ENCODE results near the gene XRRA1.

XRRA1 gene

GRCh38 chr11:74989260-74989638, 40.4 kb upstream of the XRRA1 start:
- Histone ChIP-seq H3F3A (ENCODE audit: low read depth) (0 out of 2 replicates have a peak, but pooled peaks cover 5% of the 10 kb centered on the region), H3K9ac (ENCODE audit: low read depth, low read length, poor library complexity, severe bottlenecking) (peak overlapping the region; percentile 96), H4K20me1 (ENCODE audit: insufficient read depth, low read length, poor library complexity, severe bottlenecking) (peaks cover 34% of the 10 kb centered on the region), H3K4me1 (ENCODE audit: insufficient read depth, low read length, poor library complexity, severe bottlenecking) (peaks cover 44% of the 10 kb centered on the region), H3K79me2 (ENCODE audit: insufficient read depth, low read length) (peaks cover 53% of the 10 kb centered on the region), H3K9me2 (replicated peaks; ENCODE audit: low read depth, low read length) (no peaks in the 10 kb centered on the region), H3K36me3 (ENCODE audit: insufficient read depth, low read length) (peaks cover 3% of the 10 kb centered on the region; the same call in 1 of the 2 replicates), H3K4me2 (ENCODE audit: low read depth, low read length, poor library complexity, severe bottlenecking) (peak overlapping the region; percentile 88), H3K4me3 (ENCODE audit: low read length, poor library complexity, severe bottlenecking) (peak overlapping the region; percentile 85), H2AFZ (ENCODE audit: low read length) (peak overlapping the region; percentile 89), H3K27me3 (ENCODE audit: insufficient read depth, low read length, poor library complexity, severe bottlenecking) (no peaks in the 10 kb centered on the region), H3K9me3 (ENCODE audit: insufficient read depth, low read depth, low read length) (no peaks in the 10 kb centered on the region)
- no peak for TF ChIP-seq CTCF (conservative IDR thresholded peaks at IDR 0.05; ENCODE audit: low read length)
- no peak for TF ChIP-seq EZH2phosphoT487 (IDR thresholded peaks at IDR 0.05; ENCODE audit: borderline replicate concordance)

- Histone ChIP-seq H3K27me3 (ENCODE audit: insufficient read depth, low read length, poor library complexity, severe bottlenecking) (no peaks in the 10 kb centered on the region), H4K20me1 (ENCODE audit: insufficient read depth, low read length, poor library complexity, severe bottlenecking) (peaks cover 28% of the 10 kb centered on the region), H3K9ac (ENCODE audit: low read depth, low read length, poor library complexity, severe bottlenecking) (peak within 1 kb of the TSS; percentile 96), H2AFZ (ENCODE audit: low read length) (peak within 1 kb of the TSS; percentile 89), H3K9me2 (replicated peaks; ENCODE audit: low read depth, low read length) (no peaks in the 10 kb centered on the region), H3K79me2 (ENCODE audit: insufficient read depth, low read length) (peaks cover 49% of the 10 kb centered on the region), H3K36me3 (ENCODE audit: insufficient read depth, low read length) (no peaks in the 10 kb centered on the region), H3K4me2 (ENCODE audit: low read depth, low read length, poor library complexity, severe bottlenecking) (peak within 1 kb of the TSS; percentile 88), H3F3A (ENCODE audit: low read depth) (0 out of 2 replicates have a peak, but pooled peaks cover 5% of the 10 kb centered on the region), H3K4me3 (ENCODE audit: low read length, poor library complexity, severe bottlenecking) (peak within 1 kb of the TSS; percentile 85), H3K9me3 (ENCODE audit: insufficient read depth, low read depth, low read length) (no peaks in the 10 kb centered on the region), H3K4me1 (ENCODE audit: insufficient read depth, low read length, poor library complexity, severe bottlenecking) (peaks cover 44% of the 10 kb centered on the region)
- TF ChIP-seq EZH2phosphoT487 (IDR thresholded peaks at IDR 0.05; ENCODE audit: borderline replicate concordance) (no peak), CTCF (conservative IDR thresholded peaks at IDR 0.05; ENCODE audit: low read length) (no peak)
Measured at GRCh38 chr11:74988541-74989259, 39.8 kb upstream of the XRRA1 start, which contains the start of gene NEU3. TSS of gene NEU3 (plus strand) at chr11:74988933. CDS start at chr11:74989061, 128 bp downstream.

GRCh38 chr11:74984730-74985129, 35.8 kb upstream of the XRRA1 start:
- no peaks in the 10 kb centered on the region for H3K9me2 ChIP-seq (replicated peaks; ENCODE audit: low read depth, low read length)
- 0 out of 2 replicates have a peak, but pooled peaks cover 5% of the 10 kb centered on the region for H3F3A ChIP-seq (ENCODE audit: low read depth)
- peaks cover 10% of the 10 kb centered on the region for H3K4me1 ChIP-seq (ENCODE audit: insufficient read depth, low read length, poor library complexity, severe bottlenecking)
- H3K9me3 ChIP-seq (ENCODE audit: insufficient read depth, low read depth, low read length) = no peaks in the 10 kb centered on the region
- H3K36me3 ChIP-seq (ENCODE audit: insufficient read depth, low read length) = peaks cover 7% of the 10 kb centered on the region; the same call in 1 of the 2 replicates
- no peak overlapping the region for H3K4me3 ChIP-seq (ENCODE audit: low read length, poor library complexity, severe bottlenecking)
- H4K20me1 ChIP-seq (ENCODE audit: insufficient read depth, low read length, poor library complexity, severe bottlenecking) = peaks cover under 1% of the 10 kb centered on the region
- no peak overlapping the region for H2AFZ ChIP-seq (ENCODE audit: low read length)
- TF ChIP-seq CTCF (conservative IDR thresholded peaks at IDR 0.05; ENCODE audit: low read length) (no peak), EZH2phosphoT487 (IDR thresholded peaks at IDR 0.05; ENCODE audit: borderline replicate concordance) (no peak)
- no peak overlapping the region for H3K9ac ChIP-seq (ENCODE audit: low read depth, low read length, poor library complexity, severe bottlenecking)
- H3K4me2 ChIP-seq (ENCODE audit: low read depth, low read length, poor library complexity, severe bottlenecking) = no peak overlapping the region
- H3K79me2 ChIP-seq (ENCODE audit: insufficient read depth, low read length) = peaks cover 10% of the 10 kb centered on the region
- no peaks in the 10 kb centered on the region for H3K27me3 ChIP-seq (ENCODE audit: insufficient read depth, low read length, poor library complexity, severe bottlenecking)
